ENCODE results near the gene RIC8A.
A peak's percentile ranks its signal among the peaks of the same experiment; 100 is the strongest.
"Not testable (repeated sequence)": the region's sequence is repeated elsewhere in the genome, so short reads cannot be mapped to it uniquely, and the experiment has no call there.

RIC8A gene
- 123 to 127 reads per million in 2 donors for total RNA-seq

DNA sequence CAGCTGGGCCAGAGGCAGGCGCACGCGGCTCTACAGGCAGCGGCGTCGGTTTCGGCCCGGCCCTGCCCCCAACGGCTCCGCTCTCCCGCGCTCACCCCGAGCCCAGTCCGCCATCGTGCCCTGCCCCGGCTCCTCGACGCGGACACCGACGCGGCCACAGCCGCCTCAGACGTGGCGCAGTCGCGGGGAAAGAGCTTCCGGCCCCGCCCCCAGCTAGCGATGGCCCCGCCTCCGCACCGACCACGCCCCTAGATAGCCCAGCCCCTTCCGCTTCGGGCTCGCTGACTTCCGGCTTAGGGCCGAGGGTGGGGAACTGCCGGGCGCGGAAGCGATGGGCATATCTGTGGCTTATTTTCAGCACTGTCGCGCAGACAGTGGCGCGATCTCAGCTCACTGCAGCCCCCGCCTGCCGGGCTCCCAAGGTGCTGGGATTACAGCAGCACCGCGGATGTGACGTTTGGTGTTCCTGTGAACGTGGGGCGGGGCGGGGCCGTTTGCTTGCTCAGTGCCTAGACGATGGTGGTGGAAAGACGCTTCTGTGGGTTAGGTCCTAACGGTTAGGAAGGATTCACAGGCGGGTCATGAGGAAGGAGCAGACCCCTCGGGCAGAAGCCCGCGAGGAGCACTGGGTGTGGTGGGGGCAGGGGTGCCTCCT, at the start of gene RIC8A, which contains the start of gene BET1L:
Gene RIC8A (plus strand): TSS at position 501 of the 655 bp plus-strand sequence. CDS start 1,147 bp downstream, outside the sequence.
Gene BET1L (minus strand): TSS at position 192 of the 655 bp plus-strand sequence. CDS start 78 bp downstream, at position 114.
- DNase-seq, result peak; percentile 87 to 100 (median 98)

DNA sequence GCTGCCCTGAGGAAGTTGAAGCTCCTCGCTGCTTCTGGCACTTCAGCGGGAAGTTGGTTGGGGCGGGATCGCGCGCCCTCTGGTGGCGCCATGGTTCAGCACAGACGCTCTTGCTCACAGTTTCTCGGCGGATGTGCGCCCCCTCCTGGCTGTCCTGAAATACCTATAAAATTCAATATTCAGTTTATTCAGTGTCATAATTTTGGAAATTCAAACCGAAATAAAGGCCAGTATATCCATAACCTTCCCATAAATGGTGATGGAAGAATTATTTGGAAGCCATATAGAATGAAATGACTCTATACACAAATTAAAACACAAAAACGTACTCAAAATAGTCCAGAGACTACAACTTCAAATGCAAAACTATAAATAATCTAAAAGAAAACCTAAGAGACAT, 27.3 kb upstream of the RIC8A start:
- DNase-seq, result not testable (repeated sequence)

DNA sequence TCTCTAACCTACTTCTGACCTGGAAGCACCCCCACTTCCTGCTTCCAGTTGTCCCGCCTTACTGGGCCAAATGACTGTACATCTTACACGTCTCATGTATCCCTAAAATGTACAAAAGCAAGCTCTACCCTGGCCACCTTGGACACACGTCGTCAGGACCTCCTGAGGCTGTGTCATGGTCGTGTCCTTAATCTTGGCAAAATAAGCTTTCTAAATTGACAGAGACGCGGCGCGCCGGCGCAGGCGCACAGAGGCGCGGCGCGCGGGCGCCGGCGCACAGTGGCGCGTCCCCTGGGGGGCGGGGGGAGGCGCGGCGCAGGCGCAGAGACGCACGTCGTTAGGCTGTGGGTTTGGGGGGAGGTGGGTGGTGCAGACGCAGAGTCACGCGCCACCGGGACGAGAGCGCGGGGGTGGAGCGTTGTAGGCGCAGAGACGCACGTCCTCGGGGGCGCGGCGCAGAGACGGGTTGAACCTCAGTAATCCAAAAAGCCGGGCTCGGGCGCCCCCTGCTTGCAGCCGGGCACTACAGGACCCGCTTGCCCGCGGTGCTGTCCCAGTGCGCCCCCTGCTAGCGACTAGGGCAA, 18.2 kb upstream of the RIC8A start:
- DNase-seq, result not testable (repeated sequence)

- peak in 3 of 5 experiments; percentile 33 to 58 (median 46) for DNase-seq
Measured at GRCh38 chr11:189843-190311, 17.6 kb upstream of the RIC8A start.

GRCh38 chr11:190546-190945, 17.0 kb upstream of the RIC8A start:
- not testable (repeated sequence) for DNase-seq

DNA sequence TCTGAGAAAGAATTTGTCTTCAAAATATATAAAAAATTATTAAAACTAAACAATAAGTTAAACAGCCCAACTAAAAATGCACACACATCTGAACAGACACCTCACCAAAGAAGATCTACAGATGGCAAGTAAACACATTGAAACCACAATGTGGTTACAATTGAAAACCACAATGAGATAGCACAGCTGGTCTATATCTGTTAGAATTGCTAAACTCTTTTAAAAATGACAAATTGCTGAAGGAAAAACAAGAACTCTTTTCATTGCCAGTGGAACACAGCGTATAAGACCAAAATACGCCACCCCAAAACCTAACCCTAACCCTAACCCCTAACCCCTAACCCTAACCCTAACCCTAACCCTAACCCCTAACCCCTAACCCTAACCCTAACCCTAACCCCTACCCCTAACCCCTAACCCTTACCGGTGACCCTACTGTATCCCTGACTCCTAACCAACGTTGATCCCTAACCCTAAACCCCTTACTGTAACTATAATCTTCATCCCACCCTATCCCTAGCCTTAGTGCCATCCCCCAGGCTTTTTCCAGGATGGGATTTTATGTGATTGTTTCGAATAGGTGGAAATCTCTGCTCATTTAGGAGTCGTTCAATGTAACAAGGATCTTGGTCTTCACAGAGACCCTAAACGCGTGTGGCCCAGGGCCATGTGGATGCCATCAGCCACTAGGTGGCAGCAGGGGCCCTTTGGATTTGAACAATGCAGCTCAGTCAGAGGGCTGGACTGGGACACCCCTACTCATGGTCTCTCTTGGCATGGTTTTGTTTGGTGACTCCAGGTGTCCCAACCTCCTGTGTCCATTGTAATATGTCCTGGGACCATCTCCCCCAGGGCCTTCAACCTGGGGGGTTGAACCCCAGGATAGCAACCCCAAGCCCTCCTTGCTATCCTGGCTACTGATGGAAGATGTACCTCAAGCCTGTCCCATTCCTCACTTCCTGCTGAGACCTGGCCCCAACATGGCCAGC, 15.7 kb upstream of the RIC8A start:
- peak in 3 of 5 experiments; percentile 22 to 37 (median 27) for DNase-seq

GRCh38 chr11:192674-193128, 14.8 kb upstream of the RIC8A start, which contains the start of gene SCGB1C1:
Gene SCGB1C1, plus strand, starts transcription at chr11:193078. Its CDS starts 22 bp downstream, at chr11:193100.
- not testable (repeated sequence) for DNase-seq

DNA sequence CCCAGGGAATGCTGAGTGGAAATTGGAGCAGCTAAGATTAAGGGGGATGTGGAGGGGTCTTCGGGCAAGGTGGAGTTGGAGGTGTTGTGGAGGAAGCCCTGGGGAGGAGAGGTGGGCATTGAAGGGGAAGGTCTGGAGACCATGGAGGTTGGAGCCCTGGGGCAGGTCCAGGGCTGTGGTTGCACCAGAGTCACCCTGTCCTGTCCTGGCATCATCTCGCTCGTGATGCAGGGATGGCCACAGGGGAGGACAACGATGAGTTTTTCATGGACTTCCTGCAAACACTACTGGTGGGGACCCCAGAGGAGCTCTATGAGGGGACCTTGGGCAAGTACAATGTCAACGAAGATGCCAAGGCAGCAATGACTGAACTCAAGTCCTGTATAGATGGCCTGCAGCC, 14.0 kb upstream of the RIC8A start:
- not testable (repeated sequence) for DNase-seq

DNA sequence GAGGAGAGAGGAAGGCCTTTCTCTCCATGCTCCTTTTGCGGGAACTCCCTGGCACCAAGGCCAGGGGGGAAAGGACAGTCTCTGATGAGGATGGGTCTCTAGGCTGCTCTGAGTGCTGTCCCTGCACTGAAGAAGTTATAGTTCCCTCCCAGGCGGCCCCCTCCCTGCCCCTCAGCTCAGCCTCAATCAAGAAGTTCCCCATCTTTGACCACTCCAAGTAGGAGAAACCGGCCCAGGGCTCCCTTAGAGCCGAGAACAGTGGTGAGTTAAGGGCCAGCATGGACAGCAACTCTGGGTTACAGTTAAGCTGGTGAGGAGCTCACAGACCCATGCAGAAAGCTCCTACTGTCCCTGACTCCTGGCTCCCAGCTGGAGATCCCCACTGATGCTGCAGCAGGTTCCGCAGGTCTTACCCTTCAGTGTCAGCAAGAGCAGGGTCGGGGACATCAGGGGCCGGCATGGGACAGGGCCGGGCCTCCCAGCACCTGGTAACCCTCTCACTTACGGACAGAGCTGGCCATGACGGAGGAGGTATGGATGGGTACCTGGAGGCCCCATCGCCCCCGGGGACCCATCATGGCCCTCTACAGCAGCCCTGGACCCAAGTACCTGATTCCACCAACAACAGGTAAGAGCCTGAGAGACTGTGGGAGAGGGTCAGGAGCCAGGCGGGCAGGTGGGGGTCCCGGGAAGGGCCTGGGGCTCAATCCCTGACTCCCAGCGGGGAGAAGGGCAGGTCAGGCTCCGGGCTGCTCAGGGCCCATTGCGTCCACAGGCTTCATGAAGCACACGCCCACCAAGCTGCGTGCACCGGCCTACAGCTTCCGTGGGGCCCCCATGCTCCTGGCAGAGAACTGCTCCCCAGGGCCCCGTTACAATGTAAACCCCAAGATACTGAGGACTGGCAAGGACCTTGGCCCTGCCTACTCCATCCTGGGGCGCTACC, 10.4 kb upstream of the RIC8A start:
- DNase-seq, result no peak

- DNase-seq, result no peak
Measured at GRCh38 chr11:197741-198235, 9.7 kb upstream of the RIC8A start.

DNA sequence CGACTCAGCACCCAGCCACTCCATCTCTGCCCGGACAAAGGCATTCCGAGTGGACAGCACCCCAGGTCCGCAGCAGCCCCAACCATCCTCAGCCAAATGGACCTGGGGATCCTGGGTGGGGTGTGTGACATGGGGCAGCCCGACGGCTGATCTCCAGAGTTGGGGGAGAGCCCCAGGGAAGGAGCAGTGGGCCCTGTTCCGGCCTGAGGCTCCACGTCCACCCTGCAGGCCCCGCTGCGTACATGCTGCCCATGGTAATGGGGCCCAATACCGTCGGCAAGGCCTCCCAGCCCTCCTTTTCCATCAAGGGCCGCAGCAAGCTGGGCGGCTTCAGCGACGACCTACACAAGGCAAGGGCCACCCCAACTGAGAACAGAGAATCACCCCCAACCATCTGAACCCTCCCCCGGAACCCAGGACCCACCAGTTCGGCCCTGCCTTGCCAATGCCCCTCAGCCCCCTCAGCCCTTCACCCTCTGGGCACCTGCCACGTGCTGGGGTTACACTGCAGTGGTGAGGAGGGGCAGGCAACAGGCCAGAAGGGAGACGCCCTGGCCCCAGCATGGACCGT, 9.2 kb upstream of the RIC8A start:
- DNase-seq, result no peak

- no peak for DNase-seq
Measured at GRCh38 chr11:199004-199581, 8.4 kb upstream of the RIC8A start.

DNA sequence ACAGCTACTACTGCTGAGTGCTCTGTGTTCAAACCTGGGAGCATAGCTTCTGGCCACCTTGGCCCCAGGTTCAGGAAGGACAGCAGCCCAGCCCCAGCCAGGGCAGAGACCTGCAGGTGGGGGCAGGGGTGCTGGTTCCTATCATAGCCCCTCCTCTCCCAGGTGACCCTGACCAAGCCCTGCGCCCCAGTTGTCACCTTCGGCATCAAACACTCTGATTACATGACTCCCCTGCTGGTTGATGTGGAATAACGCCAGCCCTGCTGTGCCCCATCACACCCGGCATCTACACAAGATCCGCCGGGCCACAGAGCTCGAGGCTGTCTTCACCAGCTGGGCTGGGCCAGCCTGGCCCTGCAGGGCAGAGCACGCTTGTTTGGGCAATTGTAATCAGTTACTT, 7.7 kb upstream of the RIC8A start:
- no peak for DNase-seq

GRCh38 chr11:200224-201003, 7.1 kb upstream of the RIC8A start:
- no peak for DNase-seq

DNA sequence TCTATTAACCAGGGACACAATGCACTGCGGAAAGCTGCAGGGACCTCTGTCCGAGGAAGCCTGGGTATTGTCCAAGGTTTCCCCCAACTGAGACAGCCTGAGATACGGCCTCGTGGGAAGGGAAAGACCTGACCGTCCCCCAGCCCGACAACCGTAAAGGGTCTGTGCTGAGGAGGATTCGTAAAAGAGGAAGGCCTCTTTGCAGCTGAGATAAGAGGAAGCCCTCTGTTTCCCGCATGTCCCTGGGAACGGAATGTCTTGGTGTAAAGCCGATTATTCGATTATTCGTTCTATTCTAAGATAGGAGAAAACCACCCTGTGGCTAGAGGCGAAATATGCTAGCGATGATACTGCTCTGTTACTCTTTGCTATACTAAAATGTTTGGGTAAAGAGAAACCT, 5.5 kb upstream of the RIC8A start:
- DNase-seq, result peak in 1 of 5 experiments; percentile 26

DNA sequence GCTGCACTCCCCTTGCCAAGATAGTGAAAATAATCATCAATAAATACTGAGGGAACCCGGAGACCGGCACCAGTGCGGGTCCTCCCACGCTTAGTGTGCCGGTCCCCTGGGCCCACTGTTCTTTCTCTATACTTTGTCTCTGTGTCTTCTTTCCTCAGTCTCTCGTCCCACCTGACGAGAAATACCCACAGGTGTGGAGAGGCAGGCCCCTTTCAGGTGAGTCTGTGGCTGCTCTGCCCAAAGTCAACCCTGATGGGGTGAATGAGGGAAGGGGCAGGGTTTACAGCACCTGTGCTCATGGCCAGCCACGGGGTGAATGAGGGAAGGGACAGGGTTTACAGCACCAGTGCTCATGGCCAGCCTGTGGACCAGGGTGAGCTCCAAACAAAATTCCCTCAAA, 5.0 kb upstream of the RIC8A start:
- DNase-seq, result no peak

DNA sequence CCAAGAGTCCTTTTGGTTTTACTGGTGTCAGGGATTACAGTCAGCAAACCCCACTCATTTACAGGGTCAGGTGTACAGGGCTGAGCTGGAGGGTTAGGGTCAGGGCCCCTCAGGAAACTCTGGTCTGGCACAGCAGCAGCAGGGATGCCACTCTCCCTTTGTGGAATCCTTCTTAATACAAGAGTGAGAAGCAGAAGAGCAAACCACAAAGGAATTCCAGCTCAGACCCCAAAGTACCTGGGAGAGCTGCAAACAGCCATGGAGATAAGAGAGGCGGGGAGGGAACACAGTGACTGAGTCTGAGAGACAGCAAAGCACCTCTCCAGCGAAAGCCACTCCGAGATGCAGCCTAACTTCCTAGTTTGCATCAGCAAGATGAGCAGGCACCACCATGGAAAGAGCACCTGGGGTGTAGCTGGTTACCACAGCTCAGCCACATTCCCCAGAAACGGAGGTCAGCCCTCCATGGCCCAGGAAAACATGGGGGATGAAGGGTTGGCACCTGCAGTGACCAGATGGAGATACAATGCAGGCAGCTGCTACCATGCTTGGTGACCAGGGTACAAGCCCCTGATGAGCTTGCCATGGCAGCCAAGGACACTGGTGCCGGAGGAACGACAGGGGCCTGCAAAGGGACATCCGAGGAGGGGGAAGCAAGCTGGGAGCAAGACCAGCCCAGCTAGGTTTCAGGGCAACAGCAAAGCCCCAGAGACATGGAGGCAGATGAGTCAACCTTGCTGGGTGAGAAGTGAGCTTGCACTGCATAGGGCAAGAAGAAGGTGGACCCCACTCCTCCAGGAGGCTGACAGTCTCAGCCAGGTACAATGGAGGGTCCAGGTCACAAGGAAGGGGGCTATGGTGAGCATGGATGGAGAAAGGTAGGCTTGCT, 4.2 kb upstream of the RIC8A start:
- DNase-seq, result no peak

DNA sequence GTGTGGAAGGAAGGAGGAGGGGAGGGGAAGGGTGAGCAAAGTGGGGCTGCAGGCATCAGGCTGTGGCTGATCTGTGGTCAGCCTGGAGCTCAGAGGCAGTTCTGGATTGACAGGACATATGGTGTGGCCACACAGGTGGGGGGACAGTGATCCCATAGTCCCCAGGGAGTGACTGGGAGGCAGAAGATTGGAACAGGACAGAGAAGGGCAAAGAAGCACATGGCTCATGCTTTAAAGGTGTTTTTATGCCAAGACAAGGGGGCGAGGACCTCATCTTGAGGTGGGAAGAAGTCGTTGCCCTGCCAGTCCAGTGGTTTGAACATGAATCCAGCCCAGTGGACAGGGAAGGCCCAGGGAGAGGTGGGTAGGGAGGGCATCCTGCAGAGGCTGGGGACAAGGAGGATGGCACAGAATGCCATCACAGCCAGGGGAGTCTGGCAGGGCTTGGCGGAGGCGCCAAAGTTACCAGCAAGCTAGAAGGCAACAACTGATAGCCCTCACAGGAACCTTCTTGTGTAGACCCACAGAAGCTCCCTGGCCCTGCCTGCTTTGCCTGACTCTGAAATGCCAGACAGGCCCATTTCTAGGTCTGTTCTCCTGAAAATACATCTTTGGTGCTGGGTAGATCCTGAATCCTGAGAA, 3.4 kb upstream of the RIC8A start:
- DNase-seq, result no peak
